ENCODE results near the gene RPS8. TPM values are rescaled to one million over a fixed set of nuclear protein-coding genes. Genes with fewer than 3 reads are reported as not detected.

Gene RPS8
- total RNA-seq, 1 experiment from 2014 or later = 2,296 TPM

DNA sequence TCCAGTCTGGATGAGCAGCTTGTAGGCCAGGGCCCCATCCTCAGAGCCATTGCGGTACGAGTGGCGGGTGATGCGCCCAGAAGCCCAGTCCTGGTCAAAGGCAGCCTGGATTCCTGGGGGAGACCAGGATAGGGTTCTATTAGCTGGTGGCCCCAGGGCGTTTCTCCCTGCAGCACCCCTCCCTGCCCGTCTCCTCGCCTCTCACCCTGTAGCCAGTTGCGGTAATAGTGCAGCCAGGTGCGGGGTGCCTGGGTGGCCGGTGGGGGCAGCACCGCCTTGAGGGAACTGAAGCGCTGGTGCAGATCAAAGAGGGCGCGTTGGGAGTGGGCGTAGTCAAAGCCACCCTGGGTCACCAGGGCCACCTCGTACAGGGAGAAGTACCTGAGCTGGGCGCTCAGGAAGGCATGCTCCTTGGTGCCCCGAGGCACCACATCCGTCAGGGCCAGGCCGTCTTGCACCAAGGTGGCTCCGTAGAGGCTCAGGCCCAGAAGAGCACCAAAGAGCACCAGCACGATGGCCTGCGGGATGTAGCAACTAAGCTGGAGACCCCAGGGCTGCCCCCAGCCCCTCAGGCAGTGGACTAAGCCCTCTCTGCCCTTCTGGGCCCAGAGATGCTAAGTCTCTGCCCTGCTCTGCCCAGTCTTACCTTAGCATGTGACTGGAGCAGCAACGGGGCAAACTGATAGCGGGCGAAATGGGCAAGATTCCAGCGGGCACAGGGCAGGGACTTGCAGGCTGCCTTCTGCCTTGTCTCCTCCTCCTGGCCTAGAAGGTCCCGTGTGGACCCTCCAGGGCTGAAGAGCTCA is 52.1 kb downstream of the RPS8 start:
- Histone ChIP-seq H3K27ac (ENCODE audit: low read depth, low read length) (no peak overlapping the region), H3K4me1 (ENCODE audit: control insufficient read depth in 1 of 2, insufficient read depth in 2 of 2, low read length in 2 of 2) (no peaks in the 10 kb centered on the region), H3K27me3 (ENCODE audit: insufficient read depth, low read length) (no peaks in the 10 kb centered on the region), H4K20me1 (ENCODE audit: insufficient read depth) (no peaks in the 10 kb centered on the region), H3K79me2 (ENCODE audit: insufficient read depth, low read length) (no peaks in the 10 kb centered on the region), H2AFZ (ENCODE audit: low read depth, low read length, poor library complexity, severe bottlenecking) (no peak overlapping the region), H3K4me2 (ENCODE audit: low read length) (no peak overlapping the region), H3K9me3 (ENCODE audit: control insufficient read depth in 1 of 2, insufficient read depth in 1 of 2, low read depth in 1 of 2, low read length in 2 of 2) (no peaks in the 10 kb centered on the region), H3K36me3 (ENCODE audit: control insufficient read depth in 1 of 2, insufficient read depth in 2 of 2, low read length in 2 of 2) (no peaks in the 10 kb centered on the region), H3K4me3 (replicated peaks in 1 of 2; ENCODE audit: low read depth in 1 of 2, low read length in 2 of 2) (no peak overlapping the region), H3K9me2 (ENCODE audit: insufficient read depth) (no peaks in the 10 kb centered on the region), H3K9ac (ENCODE audit: low read length) (no peak overlapping the region)
- DNase-seq (ENCODE audit: low read depth, low spot score) (no peak), ATAC-seq (peak; percentile 57)
- intact Hi-C loops (cut with micrococcal nuclease) = no loop called here
- TF ChIP-seq ELF1 (IDR thresholded peaks at IDR 0.05; ENCODE audit: borderline replicate concordance, low read depth) = no peak
- TF ChIP-seq, protein P1, sequence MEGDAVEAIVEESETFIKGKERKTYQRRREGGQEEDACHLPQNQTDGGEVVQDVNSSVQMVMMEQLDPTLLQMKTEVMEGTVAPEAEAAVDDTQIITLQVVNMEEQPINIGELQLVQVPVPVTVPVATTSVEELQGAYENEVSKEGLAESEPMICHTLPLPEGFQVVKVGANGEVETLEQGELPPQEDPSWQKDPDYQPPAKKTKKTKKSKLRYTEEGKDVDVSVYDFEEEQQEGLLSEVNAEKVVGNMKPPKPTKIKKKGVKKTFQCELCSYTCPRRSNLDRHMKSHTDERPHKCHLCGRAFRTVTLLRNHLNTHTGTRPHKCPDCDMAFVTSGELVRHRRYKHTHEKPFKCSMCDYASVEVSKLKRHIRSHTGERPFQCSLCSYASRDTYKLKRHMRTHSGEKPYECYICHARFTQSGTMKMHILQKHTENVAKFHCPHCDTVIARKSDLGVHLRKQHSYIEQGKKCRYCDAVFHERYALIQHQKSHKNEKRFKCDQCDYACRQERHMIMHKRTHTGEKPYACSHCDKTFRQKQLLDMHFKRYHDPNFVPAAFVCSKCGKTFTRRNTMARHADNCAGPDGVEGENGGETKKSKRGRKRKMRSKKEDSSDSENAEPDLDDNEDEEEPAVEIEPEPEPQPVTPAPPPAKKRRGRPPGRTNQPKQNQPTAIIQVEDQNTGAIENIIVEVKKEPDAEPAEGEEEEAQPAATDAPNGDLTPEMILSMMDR (IDR thresholded peaks at IDR 0.05 in 2 of 3, conservative IDR thresholded peaks at IDR 0.05 in 1 of 3; ENCODE audit: borderline replicate concordance in 1 of 3, insufficient read depth in 1 of 3, low read depth in 2 of 3, low read length in 2 of 3) = peak in 1 of 3 experiments; percentile 33; a peak in 3 of 6 replicates
- TF ChIP-seq TCF7L2 (IDR thresholded peaks at IDR 0.05; ENCODE audit: borderline replicate concordance, extremely low read depth, insufficient read depth, insufficient read length) = peak; percentile 59
- BruUV-seq (replicated peaks) = no TSS peak
- CTCF ChIA-PET = no interaction called here
- RAD21 ChIA-PET (ENCODE audit: low non-redundant PET in 1 of 2, low total read pairs in 2 of 2, uncharacterized antibody in 2 of 2, unreplicated experiment in 2 of 2) = no interaction called here
- POLR2A ChIA-PET = no interaction called here

DNA sequence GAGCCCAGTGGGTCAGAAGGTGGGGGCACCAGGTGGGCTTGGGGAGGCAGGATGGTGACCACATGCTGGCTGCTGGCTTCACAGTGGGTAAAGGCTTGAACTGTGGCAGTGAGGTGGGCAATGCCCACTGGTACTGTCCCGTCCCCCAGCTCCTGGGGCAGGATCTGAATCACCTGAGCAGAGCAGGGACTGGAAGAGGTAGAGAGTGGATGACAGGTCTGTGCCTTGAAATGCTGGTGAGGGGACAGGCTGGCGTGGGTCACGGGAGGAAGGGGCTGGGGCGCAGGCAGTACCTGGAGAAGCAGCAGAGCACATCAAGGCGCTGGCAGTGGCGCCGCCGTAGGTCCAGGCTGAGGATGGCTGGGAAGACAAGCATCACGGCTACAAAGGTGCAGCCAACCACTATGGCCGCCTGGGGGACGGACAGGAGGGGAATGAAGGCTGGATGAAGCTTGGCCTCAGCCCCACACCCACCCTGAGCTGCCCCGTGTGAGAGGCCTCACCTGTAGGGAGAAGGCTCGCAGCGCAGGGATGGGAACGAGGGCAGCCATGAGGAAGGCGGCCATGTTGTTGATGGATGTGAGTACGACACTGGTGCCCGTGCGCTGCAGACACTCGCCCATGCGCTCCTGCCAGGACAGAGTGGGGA is 52.8 kb downstream of the RPS8 start:
- BruUV-seq (replicated peaks) = no TSS peak
- Histone ChIP-seq H3K27ac (ENCODE audit: low read depth, low read length) (no peak overlapping the region), H4K20me1 (ENCODE audit: insufficient read depth) (no peaks in the 10 kb centered on the region), H3K9ac (ENCODE audit: low read length) (no peak overlapping the region), H3K9me2 (ENCODE audit: insufficient read depth) (no peaks in the 10 kb centered on the region), H3K27me3 (ENCODE audit: insufficient read depth, low read length) (no peaks in the 10 kb centered on the region), H3K36me3 (ENCODE audit: control insufficient read depth in 1 of 2, insufficient read depth in 2 of 2, low read length in 2 of 2) (no peaks in the 10 kb centered on the region), H3K4me3 (replicated peaks in 1 of 2; ENCODE audit: low read depth in 1 of 2, low read length in 2 of 2) (no peak overlapping the region), H3K9me3 (ENCODE audit: control insufficient read depth in 1 of 2, insufficient read depth in 1 of 2, low read depth in 1 of 2, low read length in 2 of 2) (no peaks in the 10 kb centered on the region), H3K79me2 (ENCODE audit: insufficient read depth, low read length) (no peaks in the 10 kb centered on the region), H2AFZ (ENCODE audit: low read depth, low read length, poor library complexity, severe bottlenecking) (no peak overlapping the region), H3K4me1 (ENCODE audit: control insufficient read depth in 1 of 2, insufficient read depth in 2 of 2, low read length in 2 of 2) (no peaks in the 10 kb centered on the region), H3K4me2 (ENCODE audit: low read length) (no peak overlapping the region)
- DNase-seq (ENCODE audit: low read depth, low spot score) (no peak), ATAC-seq (no peak)
- ChIA-PET CTCF (no interaction called here), POLR2A (no interaction called here), RAD21 (ENCODE audit: low non-redundant PET in 1 of 2, low total read pairs in 2 of 2, uncharacterized antibody in 2 of 2, unreplicated experiment in 2 of 2) (no interaction called here)
- intact Hi-C loops (cut with micrococcal nuclease) = no loop called here
- TF ChIP-seq YY1 (IDR thresholded peaks at IDR 0.05; ENCODE audit: extremely low read depth, insufficient replicate concordance, low read depth, low read length) (no peak), JUND (IDR thresholded peaks at IDR 0.05) (no peak), SRF (IDR thresholded peaks at IDR 0.05; ENCODE audit: low read depth) (no peak), ELF1 (IDR thresholded peaks at IDR 0.05; ENCODE audit: borderline replicate concordance, low read depth) (no peak), TCF7L2 (IDR thresholded peaks at IDR 0.05; ENCODE audit: borderline replicate concordance, extremely low read depth, insufficient read depth, insufficient read length) (no peak), EGR1 (IDR thresholded peaks at IDR 0.05; ENCODE audit: low read depth) (no peak), POLR2A (IDR thresholded peaks at IDR 0.05; ENCODE audit: borderline replicate concordance, extremely low read depth, insufficient read depth, insufficient read length) (no peak), RAD21 (IDR thresholded peaks at IDR 0.05; ENCODE audit: low read depth) (no peak), FOSL1 (IDR thresholded peaks at IDR 0.05; ENCODE audit: low read depth) (no peak), CEBPB (IDR thresholded peaks at IDR 0.05; ENCODE audit: low read depth) (no peak), EZH2phosphoT487 (IDR thresholded peaks at IDR 0.05; ENCODE audit: borderline replicate concordance) (no peak), CBX3 (IDR thresholded peaks at IDR 0.05; ENCODE audit: low read depth) (no peak)
- TF ChIP-seq, protein P2, sequence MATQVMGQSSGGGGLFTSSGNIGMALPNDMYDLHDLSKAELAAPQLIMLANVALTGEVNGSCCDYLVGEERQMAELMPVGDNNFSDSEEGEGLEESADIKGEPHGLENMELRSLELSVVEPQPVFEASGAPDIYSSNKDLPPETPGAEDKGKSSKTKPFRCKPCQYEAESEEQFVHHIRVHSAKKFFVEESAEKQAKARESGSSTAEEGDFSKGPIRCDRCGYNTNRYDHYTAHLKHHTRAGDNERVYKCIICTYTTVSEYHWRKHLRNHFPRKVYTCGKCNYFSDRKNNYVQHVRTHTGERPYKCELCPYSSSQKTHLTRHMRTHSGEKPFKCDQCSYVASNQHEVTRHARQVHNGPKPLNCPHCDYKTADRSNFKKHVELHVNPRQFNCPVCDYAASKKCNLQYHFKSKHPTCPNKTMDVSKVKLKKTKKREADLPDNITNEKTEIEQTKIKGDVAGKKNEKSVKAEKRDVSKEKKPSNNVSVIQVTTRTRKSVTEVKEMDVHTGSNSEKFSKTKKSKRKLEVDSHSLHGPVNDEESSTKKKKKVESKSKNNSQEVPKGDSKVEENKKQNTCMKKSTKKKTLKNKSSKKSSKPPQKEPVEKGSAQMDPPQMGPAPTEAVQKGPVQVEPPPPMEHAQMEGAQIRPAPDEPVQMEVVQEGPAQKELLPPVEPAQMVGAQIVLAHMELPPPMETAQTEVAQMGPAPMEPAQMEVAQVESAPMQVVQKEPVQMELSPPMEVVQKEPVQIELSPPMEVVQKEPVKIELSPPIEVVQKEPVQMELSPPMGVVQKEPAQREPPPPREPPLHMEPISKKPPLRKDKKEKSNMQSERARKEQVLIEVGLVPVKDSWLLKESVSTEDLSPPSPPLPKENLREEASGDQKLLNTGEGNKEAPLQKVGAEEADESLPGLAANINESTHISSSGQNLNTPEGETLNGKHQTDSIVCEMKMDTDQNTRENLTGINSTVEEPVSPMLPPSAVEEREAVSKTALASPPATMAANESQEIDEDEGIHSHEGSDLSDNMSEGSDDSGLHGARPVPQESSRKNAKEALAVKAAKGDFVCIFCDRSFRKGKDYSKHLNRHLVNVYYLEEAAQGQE (IDR thresholded peaks at IDR 0.05; ENCODE audit: low read depth) = no peak

Measured in HCT116 (cell line).